ENCODE data around the gene GJB6.
A peak's percentile ranks its signal among the peaks of the same experiment; 100 is the strongest.

The GJB6 gene

GRCh38 chr13:20182231-20182846 lies 49.8 kb downstream of the GJB6 start:
- no peak for DNase-seq

DNA sequence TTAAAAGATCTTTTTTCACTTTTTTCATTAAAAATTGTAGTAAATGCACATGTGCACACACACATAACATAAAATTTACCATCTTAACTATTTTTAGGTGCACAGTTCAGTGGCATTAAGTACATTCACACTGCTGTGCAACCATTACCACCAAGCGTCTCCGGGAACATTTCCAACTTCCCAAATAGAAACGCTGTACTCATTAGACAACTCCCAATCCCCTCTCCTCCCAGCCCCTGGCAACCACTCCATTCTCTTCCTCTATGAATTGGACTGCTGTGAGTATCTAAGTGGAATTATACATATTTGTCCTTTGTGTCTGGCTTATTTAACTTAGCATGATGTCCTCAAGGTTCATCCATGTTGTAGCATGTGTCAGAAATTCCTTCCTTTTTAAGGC lies 50.9 kb downstream of the GJB6 start:
- no peak for DNase-seq

GRCh38 chr13:20178156-20178555 lies 54.0 kb downstream of the GJB6 start:
- no peak for DNase-seq

DNA sequence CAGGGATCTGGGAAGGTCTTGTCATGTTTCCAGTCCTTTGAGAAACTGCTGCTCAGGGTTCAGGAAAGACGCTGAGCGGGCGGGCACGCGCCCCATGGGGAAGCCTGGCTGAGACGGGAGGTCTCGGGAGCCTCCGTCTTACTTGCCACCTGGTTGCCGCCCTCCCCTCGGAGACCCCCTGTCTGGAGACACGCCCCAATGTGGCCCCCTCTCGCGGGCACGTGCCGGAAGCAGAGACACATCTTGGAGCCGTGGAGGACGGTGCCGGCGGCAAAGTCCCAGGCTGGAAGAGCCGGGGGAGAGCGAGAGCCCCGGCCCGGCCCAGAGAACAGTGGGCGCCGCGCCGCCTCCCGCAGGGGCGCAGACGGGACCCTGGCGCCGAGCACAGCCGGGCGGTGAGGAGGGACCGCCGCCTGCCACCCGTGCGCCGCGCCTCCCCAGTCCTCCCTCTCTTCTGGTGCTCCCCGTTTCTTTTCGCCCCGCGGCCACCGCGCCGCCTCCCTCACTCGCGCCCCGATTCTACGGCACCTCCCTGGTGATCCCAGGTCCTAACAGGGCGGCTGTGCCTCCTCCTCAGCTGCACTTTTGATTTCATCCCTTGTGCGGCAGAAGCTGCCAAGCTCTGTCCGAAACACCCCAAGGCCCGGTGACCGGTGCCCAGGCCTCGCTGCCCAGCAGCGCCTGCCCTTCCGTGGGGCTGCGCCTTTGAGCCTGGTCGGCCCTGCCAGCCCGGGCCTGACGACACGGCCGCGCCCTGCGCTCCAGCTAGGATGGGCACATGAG lies 54.9 kb downstream of the GJB6 start:
- DNase-seq, result no peak

- no peak for DNase-seq
These were observed 56.0 kb downstream of the GJB6 start for GRCh38 chr13:20175907-20176652.

DNA sequence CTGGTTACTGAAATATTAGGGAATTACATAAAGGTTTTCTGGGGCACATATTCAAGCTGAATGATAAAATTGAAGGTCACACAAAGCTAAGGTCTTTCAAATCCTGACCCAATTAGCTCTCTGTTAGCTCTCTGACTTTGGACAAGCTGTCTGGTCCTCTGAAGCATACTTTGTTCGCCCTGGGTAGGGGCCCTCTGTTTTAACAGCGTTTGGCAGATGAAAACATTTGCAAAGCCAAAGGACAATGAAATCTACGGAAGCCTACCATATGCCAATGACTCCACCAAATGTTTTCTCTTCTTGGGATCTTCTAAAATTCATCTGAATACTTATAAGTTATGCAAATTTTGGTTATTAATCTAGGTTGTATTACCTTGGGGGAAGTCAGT lies 56.7 kb downstream of the GJB6 start:
- DNase-seq, result no peak

GRCh38 chr13:20174656-20175405 lies 57.3 kb downstream of the GJB6 start:
- DNase-seq, result peak; percentile 78

DNA sequence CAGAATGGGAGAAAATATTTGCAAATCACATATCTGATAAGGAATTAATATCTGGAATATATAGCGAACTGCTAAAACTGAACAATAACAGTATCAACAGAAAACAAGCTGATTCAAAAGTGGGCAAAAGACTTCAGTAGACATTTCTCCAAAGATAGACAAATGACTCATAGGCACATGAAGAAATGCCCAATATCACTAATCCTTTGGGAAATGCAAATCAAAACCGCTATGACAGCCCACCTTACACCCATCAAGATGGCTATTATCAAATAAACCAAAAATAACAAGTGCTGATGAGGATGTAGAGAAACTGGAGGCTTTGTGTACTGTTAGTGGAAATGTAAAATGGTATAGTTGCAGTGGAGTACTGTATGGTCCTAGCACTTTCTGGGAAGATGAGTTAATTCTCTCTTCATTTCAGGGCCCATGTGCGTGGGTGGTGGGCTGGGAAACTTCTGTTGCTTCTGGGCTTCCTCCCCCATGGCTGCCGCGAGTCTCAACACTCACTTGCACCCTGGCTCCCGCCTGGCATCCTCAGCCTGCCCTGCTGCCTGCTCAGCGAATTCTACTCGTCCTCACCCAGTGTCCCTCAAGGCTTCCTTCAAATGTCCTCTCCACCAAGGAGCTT lies 58.9 kb downstream of the GJB6 start:
- no peak for DNase-seq

All from activated CD8-positive, alpha-beta memory T cell treated with anti-CD3 and anti-CD28 coated beads, Interleukin-2, amount 50 U/mL, for 48 hours (primary cell).